Measurements from ENCODE around the gene DENND4C. TPM values are rescaled to one million over a fixed set of nuclear protein-coding genes. Genes with fewer than 3 reads are reported as not detected.

Gene DENND4C
- polyA plus RNA-seq, 1 of the 3 experiments (the other 2 are of a cell fraction): 7.5 TPM

GRCh38 chr9:19223724-19224123 lies 6.8 kb upstream of the DENND4C start:
- H3K79me2 ChIP-seq (ENCODE audit: insufficient read depth): no peaks in the 10 kb centered on the region
- no peak overlapping the region for H3K9ac ChIP-seq
- TF ChIP-seq, protein P1, sequence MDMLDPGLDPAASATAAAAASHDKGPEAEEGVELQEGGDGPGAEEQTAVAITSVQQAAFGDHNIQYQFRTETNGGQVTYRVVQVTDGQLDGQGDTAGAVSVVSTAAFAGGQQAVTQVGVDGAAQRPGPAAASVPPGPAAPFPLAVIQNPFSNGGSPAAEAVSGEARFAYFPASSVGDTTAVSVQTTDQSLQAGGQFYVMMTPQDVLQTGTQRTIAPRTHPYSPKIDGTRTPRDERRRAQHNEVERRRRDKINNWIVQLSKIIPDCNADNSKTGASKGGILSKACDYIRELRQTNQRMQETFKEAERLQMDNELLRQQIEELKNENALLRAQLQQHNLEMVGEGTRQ (IDR thresholded peaks at IDR 0.05; ENCODE audit: borderline replicate concordance, low read depth, low read length): no peak
- TF ChIP-seq RFX5 (IDR thresholded peaks at IDR 0.05; ENCODE audit: low read length): no peak
- no peak for TF ChIP-seq CTCF (IDR thresholded peaks at IDR 0.05)
- no peak for TF ChIP-seq NRF1 (IDR thresholded peaks at IDR 0.05; ENCODE audit: low read depth, low read length)
- TF ChIP-seq EZH2phosphoT487 (IDR thresholded peaks at IDR 0.05; ENCODE audit: borderline replicate concordance, low read depth): no peak
- TF ChIP-seq, protein P2, sequence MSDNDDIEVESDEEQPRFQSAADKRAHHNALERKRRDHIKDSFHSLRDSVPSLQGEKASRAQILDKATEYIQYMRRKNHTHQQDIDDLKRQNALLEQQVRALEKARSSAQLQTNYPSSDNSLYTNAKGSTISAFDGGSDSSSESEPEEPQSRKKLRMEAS (IDR thresholded peaks at IDR 0.05; ENCODE audit: low read depth): no peak
- TF ChIP-seq REST (IDR thresholded peaks at IDR 0.05; ENCODE audit: low read depth, low read length): no peak
- no peak for TF ChIP-seq FOXM1 (IDR thresholded peaks at IDR 0.05; ENCODE audit: low read depth)
- TF ChIP-seq FOSL2 (IDR thresholded peaks at IDR 0.05; ENCODE audit: borderline replicate concordance, low read depth): no peak
- TF ChIP-seq EP300 (IDR thresholded peaks at IDR 0.05; ENCODE audit: borderline replicate concordance in 1 of 2, low read depth in 1 of 2, low read length in 1 of 2): no peak
- H4K20me1 ChIP-seq (ENCODE audit: insufficient read depth): no peaks in the 10 kb centered on the region
- H3K4me1 ChIP-seq (ENCODE audit: control insufficient read depth in 1 of 2, insufficient read depth in 2 of 2, low read depth in 1 of 2, low read length in 1 of 2): no peaks in the 10 kb centered on the region
- 90% methylated on average over 4 of the region's 4 CpGs for whole genome bisulfite sequencing (ENCODE audit: low lambda C conversion rate)
- no peaks in the 10 kb centered on the region for H3F3A ChIP-seq (replicated peaks; ENCODE audit: insufficient read depth)
- H3K4me3 ChIP-seq (ENCODE audit: low read depth in 2 of 2, low read length in 1 of 2): no peak overlapping the region
- ChIA-PET CTCF (no interaction called here), POLR2A (no interaction called here)
- H2AFZ ChIP-seq (ENCODE audit: low read depth): no peak overlapping the region
- H3K9me3 ChIP-seq: no peaks in the 10 kb centered on the region
- no peak for DNase-seq
- no peaks in the 10 kb centered on the region for H3K9me2 ChIP-seq
- no peak overlapping the region for H3K27ac ChIP-seq (ENCODE audit: low read depth in 2 of 2, low read length in 1 of 2)
- no peak overlapping the region for H3K4me2 ChIP-seq
- H3K27me3 ChIP-seq (ENCODE audit: insufficient read depth): no peaks in the 10 kb centered on the region
- no peaks in the 10 kb centered on the region for H3K36me3 ChIP-seq (replicated peaks in 1 of 2; ENCODE audit: control insufficient read depth in 1 of 2, insufficient read depth in 2 of 2, low read length in 1 of 2)

DNA sequence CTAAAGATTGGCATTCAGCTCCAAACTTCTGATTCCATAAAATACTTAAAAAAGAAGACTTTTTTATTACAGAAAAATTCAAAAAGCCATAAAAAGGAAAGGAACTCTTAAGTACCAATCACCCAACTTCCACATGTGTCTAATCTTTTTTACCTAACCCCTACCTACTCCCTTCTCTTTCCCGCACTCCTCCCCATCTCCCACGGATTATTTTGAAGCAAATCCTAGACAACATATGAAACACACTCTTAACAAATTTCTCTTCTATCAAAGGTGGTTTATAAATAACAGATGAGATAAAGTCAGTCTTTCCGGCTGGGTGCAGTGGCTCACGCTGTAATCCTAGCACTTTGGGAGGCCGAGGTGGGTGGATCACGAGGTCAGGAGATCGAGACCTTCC lies 5.9 kb upstream of the DENND4C start:
- no peak for DNase-seq
- 97% methylated on average over 7 of the region's 7 CpGs for WGBS (ENCODE audit: low lambda C conversion rate)
- Histone ChIP-seq H3K27ac (ENCODE audit: low read depth in 2 of 2, low read length in 1 of 2) (no peak overlapping the region), H3K36me3 (replicated peaks in 1 of 2; ENCODE audit: control insufficient read depth in 1 of 2, insufficient read depth in 2 of 2, low read length in 1 of 2) (no peaks in the 10 kb centered on the region), H3K9ac (no peak overlapping the region), H3K79me2 (ENCODE audit: insufficient read depth) (no peaks in the 10 kb centered on the region), H3K4me3 (ENCODE audit: low read depth in 2 of 2, low read length in 1 of 2) (no peak overlapping the region), H3F3A (replicated peaks; ENCODE audit: insufficient read depth) (peaks cover 2% of the 10 kb centered on the region), H3K9me2 (no peaks in the 10 kb centered on the region), H3K4me2 (no peak overlapping the region), H2AFZ (ENCODE audit: low read depth) (no peak overlapping the region), H3K9me3 (no peaks in the 10 kb centered on the region), H3K27me3 (ENCODE audit: insufficient read depth) (no peaks in the 10 kb centered on the region), H4K20me1 (ENCODE audit: insufficient read depth) (no peaks in the 10 kb centered on the region), H3K4me1 (ENCODE audit: control insufficient read depth in 1 of 2, insufficient read depth in 2 of 2, low read depth in 1 of 2, low read length in 1 of 2) (no peaks in the 10 kb centered on the region)
- POLR2A ChIA-PET: no interaction called here
- CTCF ChIA-PET: no interaction called here
- TF ChIP-seq, protein P3, sequence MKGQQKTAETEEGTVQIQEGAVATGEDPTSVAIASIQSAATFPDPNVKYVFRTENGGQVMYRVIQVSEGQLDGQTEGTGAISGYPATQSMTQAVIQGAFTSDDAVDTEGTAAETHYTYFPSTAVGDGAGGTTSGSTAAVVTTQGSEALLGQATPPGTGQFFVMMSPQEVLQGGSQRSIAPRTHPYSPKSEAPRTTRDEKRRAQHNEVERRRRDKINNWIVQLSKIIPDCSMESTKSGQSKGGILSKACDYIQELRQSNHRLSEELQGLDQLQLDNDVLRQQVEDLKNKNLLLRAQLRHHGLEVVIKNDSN (IDR thresholded peaks at IDR 0.05; ENCODE audit: borderline replicate concordance, low read depth): no peak
- TF ChIP-seq, protein P4, sequence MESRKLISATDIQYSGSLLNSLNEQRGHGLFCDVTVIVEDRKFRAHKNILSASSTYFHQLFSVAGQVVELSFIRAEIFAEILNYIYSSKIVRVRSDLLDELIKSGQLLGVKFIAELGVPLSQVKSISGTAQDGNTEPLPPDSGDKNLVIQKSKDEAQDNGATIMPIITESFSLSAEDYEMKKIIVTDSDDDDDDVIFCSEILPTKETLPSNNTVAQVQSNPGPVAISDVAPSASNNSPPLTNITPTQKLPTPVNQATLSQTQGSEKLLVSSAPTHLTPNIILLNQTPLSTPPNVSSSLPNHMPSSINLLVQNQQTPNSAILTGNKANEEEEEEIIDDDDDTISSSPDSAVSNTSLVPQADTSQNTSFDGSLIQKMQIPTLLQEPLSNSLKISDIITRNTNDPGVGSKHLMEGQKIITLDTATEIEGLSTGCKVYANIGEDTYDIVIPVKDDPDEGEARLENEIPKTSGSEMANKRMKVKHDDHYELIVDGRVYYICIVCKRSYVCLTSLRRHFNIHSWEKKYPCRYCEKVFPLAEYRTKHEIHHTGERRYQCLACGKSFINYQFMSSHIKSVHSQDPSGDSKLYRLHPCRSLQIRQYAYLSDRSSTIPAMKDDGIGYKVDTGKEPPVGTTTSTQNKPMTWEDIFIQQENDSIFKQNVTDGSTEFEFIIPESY (IDR thresholded peaks at IDR 0.05; ENCODE audit: borderline replicate concordance, low read depth): no peak
- TF ChIP-seq EP300 (IDR thresholded peaks at IDR 0.05; ENCODE audit: borderline replicate concordance in 1 of 2, low read depth in 1 of 2, low read length in 1 of 2): no peak
- TF ChIP-seq TEAD4 (IDR thresholded peaks at IDR 0.05; ENCODE audit: borderline replicate concordance, insufficient read depth): no peak
- no peak for TF ChIP-seq RXRA (IDR thresholded peaks at IDR 0.05; ENCODE audit: borderline replicate concordance, low read depth)
- no peak for TF ChIP-seq NRF1 (IDR thresholded peaks at IDR 0.05; ENCODE audit: low read depth, low read length)
- no peak for TF ChIP-seq SIN3A (IDR thresholded peaks at IDR 0.05; ENCODE audit: borderline replicate concordance, low read depth, low read length)
- TF ChIP-seq POLR2AphosphoS5 (IDR thresholded peaks at IDR 0.05; ENCODE audit: low read depth, low read length): no peak
- no peak for TF ChIP-seq FOXM1 (IDR thresholded peaks at IDR 0.05; ENCODE audit: low read depth)
- no peak for TF ChIP-seq CHD2 (IDR thresholded peaks at IDR 0.05; ENCODE audit: low read length, partially characterized antibody)
- TF ChIP-seq JUND (IDR thresholded peaks at IDR 0.05): no peak

Data from SK-N-SH (cell line).